ENCODE measurements around the gene BMF. TPM values are rescaled to one million over a fixed set of nuclear protein-coding genes. Genes with fewer than 3 reads are reported as not detected.

The BMF gene
- total RNA-seq, 1 experiment from 2014 or later: 13.2 TPM

- no peak overlapping the region for H2BK15ac ChIP-seq (ENCODE audit: low read depth, low read length)
- H2AK5ac ChIP-seq (ENCODE audit: insufficient read length, low read length): no peak overlapping the region
- Mint-ChIP-seq H3K4me1 (peaks cover 43 to 44% of the 10 kb centered on the region in 2 experiments), H3K4me3 (no peak overlapping the region), H3K27me3 (ENCODE audit: low read depth) (no peaks in the 10 kb centered on the region), H3K36me3 (ENCODE audit: insufficient read depth in 1 of 3, low read depth in 3 of 3) (no peaks in the 10 kb centered on the region; a peak in 2 of 7 replicates), H3K9me3 (no peaks in the 10 kb centered on the region; a peak in 1 of 5 replicates), H3K27ac (no peak overlapping the region)
- H3K14ac ChIP-seq (ENCODE audit: insufficient read depth, low read length): no peak overlapping the region
- H2BK20ac ChIP-seq (ENCODE audit: low read depth, low read length, poor library complexity, severe bottlenecking): no peak overlapping the region
- no peak overlapping the region for H4K8ac ChIP-seq (replicated peaks; ENCODE audit: insufficient read length, low read depth, low read length)
- no peak overlapping the region for H3K56ac ChIP-seq (ENCODE audit: insufficient read length, low read depth, low read length)
- peaks cover 3% of the 10 kb centered on the region for H3K23me2 ChIP-seq (ENCODE audit: insufficient read length, low read depth, low read length, poor library complexity, severe bottlenecking)
- H3K27me3 ChIP-seq (ENCODE audit: insufficient read depth, low read length): no peaks in the 10 kb centered on the region
- no peak overlapping the region for H2BK5ac ChIP-seq (ENCODE audit: insufficient read length, low read length)
- TF ChIP-seq CTCF (conservative IDR thresholded peaks at IDR 0.05): no peak
- H3K23ac ChIP-seq (ENCODE audit: insufficient read length, low read depth, low read length): no peak overlapping the region
- no peak overlapping the region for H3K9ac ChIP-seq (ENCODE audit: extremely low read depth, insufficient read length, low read length)
- no peak overlapping the region for H3T11ph ChIP-seq (ENCODE audit: low read length)
- H3K4me1 ChIP-seq (ENCODE audit: insufficient read depth, low read length): peaks cover 7% of the 10 kb centered on the region; the same call in 1 of the 2 replicates
- H4K91ac ChIP-seq (ENCODE audit: insufficient read length, low read depth, low read length): no peak overlapping the region
- H2AFZ ChIP-seq (ENCODE audit: low read length): no peak overlapping the region
- H2BK12ac ChIP-seq (ENCODE audit: insufficient read length, low read depth, low read length): no peak overlapping the region
- H3K4me2 ChIP-seq (ENCODE audit: insufficient read depth, insufficient read length, low read length): no peak overlapping the region
- no peak overlapping the region for H3K27ac ChIP-seq (ENCODE audit: insufficient read length, low read depth, low read length)
- no peak overlapping the region for H3K18ac ChIP-seq (ENCODE audit: insufficient read length, low read depth, low read length)
- no peaks in the 10 kb centered on the region for H3K79me2 ChIP-seq (ENCODE audit: insufficient read depth, low read length)
- H4K20me1 ChIP-seq (ENCODE audit: control insufficient read depth, insufficient read depth, insufficient read length): no peaks in the 10 kb centered on the region
- no peak overlapping the region for H4K5ac ChIP-seq (ENCODE audit: insufficient read length, low read depth, low read length)
- H3K9me3 ChIP-seq (ENCODE audit: control insufficient read depth, low read depth, low read length): no peaks in the 10 kb centered on the region
- H3K79me1 ChIP-seq (ENCODE audit: insufficient read depth, low read depth, low read length, poor library complexity, severe bottlenecking): no peaks in the 10 kb centered on the region
- WGBS (ENCODE audit: extremely low coverage, insufficient read length, low lambda C conversion rate): no CpG with 5 or more reads among the region's 5 CpGs
- DNase-seq: no peak
- no peak overlapping the region for H2BK120ac ChIP-seq (ENCODE audit: low read depth, low read length, poor library complexity, severe bottlenecking)
- no peak overlapping the region for H3K4ac ChIP-seq (ENCODE audit: low read depth, low read length)
These were observed 61.8 kb downstream of the BMF start for GRCh38 chr15:40046721-40047414.

All from H9 (cell line).